Mesenchymal stem cell (in vitro differentiated cells and primary cell): ENCODE data around the gene MB.

ENCODE experiments used
- DNase-seq: peaks from one replicate; pipeline ENCODE4 v3.0.0-alpha.2; 2013
- H2AFZ ChIP-seq: one replicate; pipeline ENCODE4 v1.6.1; 2013; ENCODE audit warnings: low read depth, mild to moderate bottlenecking, control low read depth, inconsistent platforms, low read length, moderate library complexity
- H2AK5ac ChIP-seq: 2 replicates; pipeline ENCODE4 v1.6.1; 2013; ENCODE audit warnings: low read length, moderate library complexity, mild to moderate bottlenecking, inconsistent platforms; ENCODE audit not compliant: severe bottlenecking
- H2BK120ac ChIP-seq: one replicate; pipeline ENCODE4 v1.6.1; 2013; ENCODE audit warnings: low read depth, mild to moderate bottlenecking, inconsistent platforms, low read length, moderate library complexity
- H2BK12ac ChIP-seq, 2 experiments: one replicate each; pipeline ENCODE4 v1.6.1; 2013; ENCODE audit warnings: inconsistent platforms in 2 of 2, low read length in 2 of 2, mild to moderate bottlenecking in 2 of 2, moderate library complexity in 2 of 2, control low read depth in 1 of 2
- H2BK15ac ChIP-seq: one replicate; pipeline ENCODE4 v1.6.1; 2013; ENCODE audit warnings: mild to moderate bottlenecking, low read depth, inconsistent platforms; ENCODE audit not compliant: poor library complexity, severe bottlenecking
- H2BK5ac ChIP-seq: 2 replicates; pipeline ENCODE4 v1.6.1; 2013; ENCODE audit warnings: low read depth, mild to moderate bottlenecking, low read length, control low read depth, inconsistent platforms; ENCODE audit not compliant: poor library complexity, severe bottlenecking
- H3K14ac ChIP-seq, 2 experiments: one replicate each; pipeline ENCODE4 v1.6.1; 2013; ENCODE audit warnings: inconsistent platforms in 2 of 2, low read length in 2 of 2, control low read depth in 1 of 2, mild to moderate bottlenecking in 1 of 2, moderate library complexity in 1 of 2
- H3K18ac ChIP-seq, 2 experiments: one replicate each; pipeline ENCODE4 v1.6.1; 2013; ENCODE audit warnings: inconsistent platforms in 2 of 2, low read length in 2 of 2, control low read depth in 1 of 2, low read depth in 1 of 2, mild to moderate bottlenecking in 1 of 2
- H3K23ac ChIP-seq, 2 experiments: one replicate each; pipeline ENCODE4 v1.6.1; 2013; ENCODE audit warnings: inconsistent platforms in 2 of 2, low read length in 2 of 2, mild to moderate bottlenecking in 2 of 2, moderate library complexity in 2 of 2, control low read depth in 1 of 2
- H3K27ac ChIP-seq: 2 replicates; pipeline ENCODE4 v1.5.1; 2013; ENCODE audit warnings: mild to moderate bottlenecking, moderate library complexity, low read length, control low read depth, inconsistent platforms; ENCODE audit not compliant: poor library complexity, severe bottlenecking
- H3K27me3 ChIP-seq, 2 experiments: 2 replicates each; pipeline versions ENCODE4 v1.6.1 to v1.7.0; 2013; ENCODE audit warnings: low read length in 2 of 2, mild to moderate bottlenecking in 2 of 2, moderate library complexity in 2 of 2, control low read depth in 1 of 2, inconsistent platforms in 1 of 2; ENCODE audit not compliant: control insufficient read depth in 1 of 2, insufficient read depth in 1 of 2
- H3K36me3 ChIP-seq, 2 experiments: 2 replicates each; pipeline versions ENCODE4 v1.6.1 to v1.7.0; 2013; ENCODE audit warnings: low read length in 2 of 2, control low read depth in 1 of 2, inconsistent platforms in 1 of 2, low read depth in 1 of 2, mild to moderate bottlenecking in 1 of 2; ENCODE audit not compliant: insufficient read depth in 2 of 2, control insufficient read depth in 1 of 2
- H3K4ac ChIP-seq, 2 experiments: one replicate each; pipeline ENCODE4 v1.6.1; 2013; ENCODE audit warnings: inconsistent platforms in 2 of 2, low read length in 2 of 2, mild to moderate bottlenecking in 2 of 2, moderate library complexity in 2 of 2, control low read depth in 1 of 2, low read depth in 1 of 2
- H3K4me1 ChIP-seq: 2 replicates; pipeline ENCODE4 v1.6.1; 2013; ENCODE audit warnings: low read depth, low read length, control low read depth; ENCODE audit not compliant: control insufficient read depth, insufficient read depth
- H3K4me2 ChIP-seq: 2 replicates; pipeline ENCODE4 v1.6.1; 2013; ENCODE audit warnings: low read length, mild to moderate bottlenecking, inconsistent platforms; ENCODE audit not compliant: poor library complexity, severe bottlenecking
- H3K4me3 ChIP-seq, 2 experiments: 2 replicates each; pipeline versions ENCODE4 v1.5.1 to v1.7.0; 2013; ENCODE audit warnings: low read length in 2 of 2, mild to moderate bottlenecking in 2 of 2, control low read depth in 1 of 2, low read depth in 1 of 2; ENCODE audit not compliant: insufficient read depth in 1 of 2
- H3K79me1 ChIP-seq: replicated peaks from 2 replicates; pipeline ENCODE4 v1.6.1; 2013; ENCODE audit warnings: mild to moderate bottlenecking, control low read depth, low read length, inconsistent platforms; ENCODE audit not compliant: poor library complexity, severe bottlenecking
- H3K9ac ChIP-seq: 2 replicates; pipeline ENCODE4 v1.7.0; 2013; ENCODE audit warnings: mild to moderate bottlenecking, low read length, moderate library complexity
- H3K9me3 ChIP-seq: 2 replicates; pipeline ENCODE4 v1.7.0; 2013; ENCODE audit warnings: mild to moderate bottlenecking, low read length; ENCODE audit not compliant: control insufficient read depth
- H4K8ac ChIP-seq: one replicate; pipeline ENCODE4 v1.6.1; 2013; ENCODE audit warnings: inconsistent platforms, mild to moderate bottlenecking, low read length, moderate library complexity
- H4K91ac ChIP-seq: one replicate; pipeline ENCODE4 v1.6.1; 2013; ENCODE audit warnings: mild to moderate bottlenecking, low read length, inconsistent platforms
- WGBS: methylation state at CpG from one replicate; pipeline ENCODE4 v1.1.7; 2013; ENCODE audit warnings: mixed read lengths; 5-methylcytosine and 5-hydroxymethylcytosine counted together

The MB gene

GRCh38 chr22:35649026-35649553 lies 32.0 kb upstream of the MB start:
- no peaks in the 10 kb centered on the region for H3K9me3 ChIP-seq
- no peaks in the 10 kb centered on the region for H3K36me3 ChIP-seq
- H3K4me2 ChIP-seq, result peak overlapping the region; percentile 88
- H3K23ac ChIP-seq, result no peak overlapping the region
- no peak overlapping the region for H2BK5ac ChIP-seq
- 90% methylated on average over 7 of the region's 7 CpGs for WGBS
- no peak overlapping the region for H3K27ac ChIP-seq
- no peak overlapping the region for H4K91ac ChIP-seq
- H2BK120ac ChIP-seq, result peak overlapping the region; percentile 96
- peaks cover 15% of the 10 kb centered on the region for H3K79me1 ChIP-seq
- no peak overlapping the region for H2AFZ ChIP-seq
- no peak overlapping the region for H2AK5ac ChIP-seq
- H3K4me1 ChIP-seq, result peaks cover 17% of the 10 kb centered on the region
- H3K18ac ChIP-seq, result peak overlapping the region; percentile 67 to 88
- no peak for DNase-seq
- peak overlapping the region; percentile 83 to 94 for H3K4ac ChIP-seq
- H3K4me3 ChIP-seq, result peak overlapping the region in 1 of 2 experiments; percentile 88
- H3K9ac ChIP-seq, result peak overlapping the region; percentile 98
- H3K27me3 ChIP-seq, result no peaks in the 10 kb centered on the region
- peak overlapping the region; percentile 55 for H4K8ac ChIP-seq
- H3K14ac ChIP-seq, result no peak overlapping the region
- peak overlapping the region; percentile 26 to 93 for H2BK12ac ChIP-seq
- no peak overlapping the region for H2BK15ac ChIP-seq

- Histone ChIP-seq H3K4me1 (peaks cover 17% of the 10 kb centered on the region), H3K36me3 (no peaks in the 10 kb centered on the region), H3K27me3 (no peaks in the 10 kb centered on the region), H3K23ac (peak within 1 kb of the TSS in 1 of 2 experiments; percentile 59), H3K27ac (peak within 1 kb of the TSS; percentile 77), H2BK15ac (peak within 1 kb of the TSS; percentile 60), H3K4ac (peak within 1 kb of the TSS; percentile 83 to 94), H3K4me3 (peak within 1 kb of the TSS; percentile 48 to 88), H2BK120ac (peak within 1 kb of the TSS; percentile 96), H2AK5ac (peak within 1 kb of the TSS; percentile 23), H3K4me2 (peak within 1 kb of the TSS; percentile 88), H3K18ac (peak within 1 kb of the TSS; percentile 88 to 95), H2BK12ac (peak within 1 kb of the TSS; percentile 93 to 94), H2AFZ (peak within 1 kb of the TSS; percentile 15), H4K91ac (peak within 1 kb of the TSS; percentile 94), H3K9me3 (no peaks in the 10 kb centered on the region), H4K8ac (peak within 1 kb of the TSS; percentile 92), H3K14ac (peak within 1 kb of the TSS in 1 of 2 experiments; percentile 82), H2BK5ac (peak within 1 kb of the TSS; percentile 20), H3K79me1 (peaks cover 9% of the 10 kb centered on the region), H3K9ac (peak within 1 kb of the TSS; percentile 98)
- DNase-seq, result peak; percentile 95
- WGBS, result 48% methylated on average over 18 of the region's 18 CpGs
Observed at GRCh38 chr22:35648066-35649025, 31.2 kb upstream of the MB start, which contains the start of gene APOL6. Gene APOL6, plus strand, starts transcription at chr22:35648446. Its CDS starts 7,980 bp downstream, at chr22:35656426.

DNA sequence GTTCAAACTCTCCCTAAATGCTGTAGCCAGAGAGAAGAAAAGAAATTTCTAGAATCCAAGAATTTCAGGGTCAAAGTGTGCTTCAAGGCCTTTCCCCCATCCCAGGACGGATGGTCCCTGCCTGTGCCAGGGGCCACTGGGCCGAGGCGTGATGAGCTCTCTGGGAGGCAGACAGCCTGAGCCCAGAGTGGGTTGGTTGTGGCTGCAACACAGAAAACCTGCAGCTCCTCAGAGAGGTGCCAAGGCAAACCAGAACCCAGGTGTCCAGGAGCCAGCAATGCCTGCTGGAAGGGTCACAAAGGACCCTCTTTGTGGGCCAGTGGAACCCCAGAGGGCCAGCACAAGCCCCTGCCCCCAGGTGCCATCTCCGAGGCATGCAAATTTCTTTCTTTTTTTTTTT lies 28.5 kb upstream of the MB start:
- Histone ChIP-seq H2BK12ac (peak overlapping the region; percentile 85 to 97), H3K18ac (peak overlapping the region; percentile 75 to 80), H3K27me3 (no peaks in the 10 kb centered on the region), H4K91ac (peak overlapping the region; percentile 48), H3K9ac (no peak overlapping the region), H3K36me3 (no peaks in the 10 kb centered on the region), H3K9me3 (no peaks in the 10 kb centered on the region), H2BK5ac (no peak overlapping the region), H3K4me2 (no peak overlapping the region), H3K14ac (no peak overlapping the region), H3K4me3 (no peak overlapping the region), H3K4me1 (peaks cover 19% of the 10 kb centered on the region), H4K8ac (no peak overlapping the region), H2BK15ac (no peak overlapping the region), H2BK120ac (peak overlapping the region; percentile 42), H2AK5ac (peak overlapping the region; percentile 53), H3K27ac (no peak overlapping the region), H3K23ac (no peak overlapping the region), H2AFZ (no peak overlapping the region), H3K79me1 (peaks cover 4% of the 10 kb centered on the region), H3K4ac (peak overlapping the region in 1 of 2 experiments; percentile 34)
- 92% methylated on average over 4 of the region's 4 CpGs for WGBS
- no peak for DNase-seq

- no peaks in the 10 kb centered on the region for H3K36me3 ChIP-seq
- H2AFZ ChIP-seq, result no peak overlapping the region
- H4K91ac ChIP-seq, result no peak overlapping the region
- no peak overlapping the region for H3K23ac ChIP-seq
- no peak overlapping the region for H3K27ac ChIP-seq
- H3K79me1 ChIP-seq, result no peaks in the 10 kb centered on the region
- no peaks in the 10 kb centered on the region for H3K27me3 ChIP-seq
- H3K9me3 ChIP-seq, result no peaks in the 10 kb centered on the region
- H4K8ac ChIP-seq, result no peak overlapping the region
- H3K14ac ChIP-seq, result no peak overlapping the region
- peak overlapping the region in 1 of 2 experiments; percentile 12 for H2BK12ac ChIP-seq
- no peak overlapping the region for H2BK15ac ChIP-seq
- peaks cover 14% of the 10 kb centered on the region for H3K4me1 ChIP-seq
- DNase-seq, result no peak
- no peak overlapping the region for H3K4me3 ChIP-seq
- H3K4ac ChIP-seq, result no peak overlapping the region
- no peak overlapping the region for H3K18ac ChIP-seq
- WGBS, result 100% methylated on average over 1 of the region's 1 CpG
- no peak overlapping the region for H2AK5ac ChIP-seq
- no peak overlapping the region for H2BK5ac ChIP-seq
- no peak overlapping the region for H3K9ac ChIP-seq
- H2BK120ac ChIP-seq, result no peak overlapping the region
- H3K4me2 ChIP-seq, result no peak overlapping the region
Observed at GRCh38 chr22:35643991-35644390, 26.9 kb upstream of the MB start.
